Ishikawa (cell line): ENCODE data around the gene SHH.

ENCODE experiments used
- CEBPB ChIP-seq: IDR thresholded peaks from 2 replicates; pipeline ENCODE4 v1.6.1; 2012
- CREB1 ChIP-seq: IDR thresholded peaks from 2 replicates; pipeline ENCODE4 v1.6.1; 2012; ENCODE audit warnings: low read depth
- EGR1 ChIP-seq: IDR thresholded peaks from 2 replicates; pipeline ENCODE4 v1.6.1; 2012
- EP300 ChIP-seq: IDR thresholded peaks from 2 replicates; pipeline ENCODE4 v1.6.1; 2012; ENCODE audit warnings: borderline replicate concordance
- FOXM1 ChIP-seq: IDR thresholded peaks from 2 replicates; pipeline ENCODE4 v1.6.1; 2012; ENCODE audit warnings: low read depth, borderline replicate concordance
- MAX ChIP-seq: IDR thresholded peaks from 2 replicates; pipeline ENCODE4 v1.6.1; 2012
- NFIC ChIP-seq: IDR thresholded peaks from 2 replicates; pipeline ENCODE4 v1.6.1; 2012
- RAD21 ChIP-seq: IDR thresholded peaks from 2 replicates; pipeline ENCODE4 v1.6.1; 2012; ENCODE audit warnings: low read depth
- REST ChIP-seq: IDR thresholded peaks from 2 replicates; pipeline ENCODE4 v1.6.1; 2012; ENCODE audit warnings: low read depth, mild to moderate bottlenecking
- TAF1 ChIP-seq: IDR thresholded peaks from 2 replicates; pipeline ENCODE4 v1.6.1; 2012; ENCODE audit warnings: low read depth, mild to moderate bottlenecking
- TCF12 ChIP-seq: IDR thresholded peaks from 2 replicates; pipeline ENCODE4 v1.6.1; 2012; ENCODE audit warnings: low read depth
- TEAD4 ChIP-seq: IDR thresholded peaks from 2 replicates; pipeline ENCODE4 v1.6.1; 2012
- USF1 ChIP-seq: IDR thresholded peaks from 2 replicates; pipeline ENCODE4 v1.6.1; 2012
- YY1 ChIP-seq: IDR thresholded peaks from 2 replicates; pipeline ENCODE4 v1.6.1; 2012; ENCODE audit warnings: low read depth
- ZBTB7A ChIP-seq: IDR thresholded peaks from 2 replicates; pipeline ENCODE4 v1.6.1; 2012; ENCODE audit warnings: low read depth

Gene SHH

GRCh38 chr7:155788616-155789000 is 23.7 kb downstream of the SHH start:
- TF ChIP-seq FOXM1 (no peak), EGR1 (no peak), REST (no peak), RAD21 (no peak), EP300 (no peak), USF1 (no peak), NFIC (no peak), TCF12 (no peak), CEBPB (no peak), TAF1 (no peak), CREB1 (no peak), MAX (no peak), TEAD4 (no peak), ZBTB7A (no peak), YY1 (no peak)

- TF ChIP-seq YY1 = no peak
- TF ChIP-seq TEAD4 = no peak
- TF ChIP-seq TCF12 = no peak
- TF ChIP-seq ZBTB7A = no peak
- TF ChIP-seq MAX = no peak
- TF ChIP-seq CEBPB = no peak
- no peak for TF ChIP-seq TAF1
- no peak for TF ChIP-seq NFIC
- TF ChIP-seq REST = no peak
- no peak for TF ChIP-seq EGR1
- TF ChIP-seq USF1 = no peak
- TF ChIP-seq RAD21 = no peak
Observed at GRCh38 chr7:155787171-155787851, 25.0 kb downstream of the SHH start.

- TF ChIP-seq CEBPB (no peak), EGR1 (no peak), RAD21 (no peak), ZBTB7A (no peak)
Observed at GRCh38 chr7:155786491-155786890, 25.8 kb downstream of the SHH start.

GRCh38 chr7:155785536-155785935 is 26.7 kb downstream of the SHH start:
- no peak for TF ChIP-seq TCF12
- TF ChIP-seq EP300 = no peak
- no peak for TF ChIP-seq RAD21
- TF ChIP-seq USF1 = no peak
- no peak for TF ChIP-seq REST
- TF ChIP-seq ZBTB7A = no peak
- TF ChIP-seq CEBPB = no peak
- TF ChIP-seq FOXM1 = no peak
- TF ChIP-seq EGR1 = no peak
- TF ChIP-seq TAF1 = no peak
- no peak for TF ChIP-seq YY1
- TF ChIP-seq MAX = no peak
